Hematopoietic multipotent progenitor cell treated with erythropoietin and hydrocortisone succinate and interleukin-3 and kit ligand, for 4 days (in vitro differentiated cells): Measurements from ENCODE around the gene IGSF3.
"Not testable (repeated sequence)": the region's sequence is repeated elsewhere in the genome, so short reads cannot be mapped to it uniquely, and the experiment has no call there.

Experiments used
- DNase-seq: peaks from one replicate; pipeline ENCODE4 v3.0.0-alpha.2; 2015

The IGSF3 gene

GRCh38 chr1:116626915-116627314 is 40.6 kb downstream of the IGSF3 start:
- peak; percentile 48 for DNase-seq

- DNase-seq, result not testable (repeated sequence)
Observed at GRCh38 chr1:116625155-116625554, 42.4 kb downstream of the IGSF3 start.

- DNase-seq, result no peak
Observed at GRCh38 chr1:116624040-116624439, 43.5 kb downstream of the IGSF3 start.

GRCh38 chr1:116622496-116622895 is 45.0 kb downstream of the IGSF3 start:
- DNase-seq, result not testable (repeated sequence)

GRCh38 chr1:116621756-116622155 is 45.8 kb downstream of the IGSF3 start:
- DNase-seq, result not testable (repeated sequence)

GRCh38 chr1:116620392-116620791 is 47.1 kb downstream of the IGSF3 start:
- not testable (repeated sequence) for DNase-seq

- not testable (repeated sequence) for DNase-seq
Observed at GRCh38 chr1:116619106-116619505, 48.4 kb downstream of the IGSF3 start.

GRCh38 chr1:116617808-116618207 is 49.7 kb downstream of the IGSF3 start:
- peak; percentile 40 for DNase-seq

GRCh38 chr1:116613825-116614224 is 53.7 kb downstream of the IGSF3 start:
- not testable (repeated sequence) for DNase-seq

GRCh38 chr1:116609801-116610371 is 57.6 kb downstream of the IGSF3 start:
- DNase-seq, result not testable (repeated sequence)

GRCh38 chr1:116608841-116609240 is 58.7 kb downstream of the IGSF3 start:
- DNase-seq, result not testable (repeated sequence)

- not testable (repeated sequence) for DNase-seq
Observed at GRCh38 chr1:116608151-116608550, 59.4 kb downstream of the IGSF3 start.

- not testable (repeated sequence) for DNase-seq
Observed at GRCh38 chr1:116607463-116607862, 60.1 kb downstream of the IGSF3 start.

- peak; percentile 75 for DNase-seq
Observed at GRCh38 chr1:116606067-116606466, 61.5 kb downstream of the IGSF3 start.

GRCh38 chr1:116605315-116605714 is 62.2 kb downstream of the IGSF3 start:
- DNase-seq, result no peak

- DNase-seq, result not testable (repeated sequence)
Observed at GRCh38 chr1:116604408-116604807, 63.1 kb downstream of the IGSF3 start.

- not testable (repeated sequence) for DNase-seq
Observed at GRCh38 chr1:116603646-116604045, 63.9 kb downstream of the IGSF3 start.

- DNase-seq, result not testable (repeated sequence)
Observed at GRCh38 chr1:116599369-116599768, 68.2 kb downstream of the IGSF3 start.

GRCh38 chr1:116598420-116599036 is 69.0 kb downstream of the IGSF3 start:
- DNase-seq, result not testable (repeated sequence)

- DNase-seq, result not testable (repeated sequence)
Observed at GRCh38 chr1:116597388-116597787, 70.1 kb downstream of the IGSF3 start.

- peak; percentile 8 for DNase-seq
Observed at GRCh38 chr1:116596742-116597307, 70.7 kb downstream of the IGSF3 start.

- peak; percentile 56 for DNase-seq
Observed at GRCh38 chr1:116595946-116596741, 71.4 kb downstream of the IGSF3 start.

- peak; percentile 19 for DNase-seq
Observed at GRCh38 chr1:116595065-116595840, 72.3 kb downstream of the IGSF3 start.
